Thymus (tissue), 11 donors: Measurements from ENCODE around the gene ASAP2. TPM values are rescaled to one million over a fixed set of nuclear protein-coding genes. Genes with fewer than 3 reads are reported as not detected.

ENCODE experiments used
- DNase-seq, 9 donors: peaks; one replicate each; pipeline ENCODE4 v3.0.0-alpha.2; 2013; ENCODE audit warnings: low spot score in 9 of 9, low read depth in 6 of 9, missing footprints in 1 of 9
- H3K27ac ChIP-seq, 2 donors: one replicate each; pipeline ENCODE4 v1.5.1; 2013; ENCODE audit warnings: control low read depth in 1 of 2, low read depth in 1 of 2, low read length in 1 of 2, mild to moderate bottlenecking in 1 of 2, moderate library complexity in 1 of 2
- H3K27me3 ChIP-seq, 2 donors: one replicate each; pipeline ENCODE4 v1.5.1; 2013; ENCODE audit warnings: low read length in 1 of 2; ENCODE audit not compliant: control insufficient read depth in 2 of 2, insufficient read depth in 1 of 2
- H3K36me3 ChIP-seq, 2 donors: one replicate each; pipeline ENCODE4 v1.5.1; 2013; ENCODE audit warnings: low read length in 1 of 2, mild to moderate bottlenecking in 1 of 2, moderate library complexity in 1 of 2; ENCODE audit not compliant: control insufficient read depth in 2 of 2, insufficient read depth in 2 of 2
- H3K4me1 ChIP-seq, 2 donors: one replicate each; pipeline ENCODE4 v1.5.1; 2013; ENCODE audit warnings: low read length in 2 of 2; ENCODE audit not compliant: control insufficient read depth in 2 of 2, insufficient read depth in 2 of 2
- H3K4me3 ChIP-seq, 2 donors: one replicate each; pipeline ENCODE4 v1.5.1; 2013; ENCODE audit warnings: low read length in 2 of 2, control low read depth in 1 of 2, mild to moderate bottlenecking in 1 of 2
- H3K9me3 ChIP-seq, 2 donors: one replicate each; pipeline ENCODE4 v1.5.1; 2013; ENCODE audit warnings: low read length in 1 of 2, mild to moderate bottlenecking in 1 of 2; ENCODE audit not compliant: control insufficient read depth in 2 of 2, insufficient read depth in 1 of 2
- WGBS: extraction: QIAGEN DNeasy Blood & Tissue Kit; methylation state at CpG from one replicate; pipeline ENCODE4 v1.1.7; 2013; 5-methylcytosine and 5-hydroxymethylcytosine counted together
- polyA plus RNA-seq: library from polyadenylated mRNA; stranded (reverse); fragments of 200-250 nt; gene quantifications from one replicate; pipeline ENCODE4 v1.2.3, GENCODE V29; 2013
- total RNA-seq: library from RNA; stranded (reverse); fragments of 120-200 nt; gene quantifications from one replicate; pipeline ENCODE4 v1.2.4, GENCODE V29; 2013
- donor health status: healthy.

The ASAP2 gene
- total and polyA plus RNA-seq, 2 donors, result 3.3 to 6.7 TPM

DNA sequence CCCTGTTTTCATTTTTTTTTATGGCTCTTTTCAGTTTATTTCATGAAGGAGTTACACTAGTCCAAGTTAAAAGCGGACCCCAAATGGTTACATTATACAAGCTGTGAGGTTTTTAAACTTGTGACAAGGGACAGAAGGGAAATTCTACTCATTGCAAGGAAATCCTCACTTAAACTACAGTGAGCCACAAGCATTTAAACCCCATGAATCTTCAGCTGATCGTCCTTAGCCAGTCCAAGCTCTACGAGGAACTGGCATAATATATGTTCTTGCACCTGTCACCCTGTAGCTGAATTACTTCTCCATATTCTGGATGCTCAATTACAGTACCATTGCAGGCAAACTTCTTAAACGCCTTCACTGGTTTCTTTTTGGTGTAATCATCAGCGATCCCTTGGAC, 64.5 kb downstream of the ASAP2 start:
- no peak for DNase-seq
- no peaks in the 10 kb centered on the region for H3K27me3 ChIP-seq

GRCh38 chr2:9271691-9272090, 65.1 kb downstream of the ASAP2 start:
- Histone ChIP-seq H3K9me3 (no peaks in the 10 kb centered on the region), H3K36me3 (no peaks in the 10 kb centered on the region), H3K27me3 (no peaks in the 10 kb centered on the region), H3K4me1 (no peaks in the 10 kb centered on the region), H3K27ac (no peak overlapping the region), H3K4me3 (no peak overlapping the region)
- WGBS, result 97% methylated on average over 5 of the region's 5 CpGs
- DNase-seq, result no peak

More for the DNA sequence above, 64.5 kb downstream of the ASAP2 start:
- Histone ChIP-seq H3K9me3 (no peaks in the 10 kb centered on the region), H3K27ac (no peak overlapping the region), H3K36me3 (no peaks in the 10 kb centered on the region), H3K4me3 (no peak overlapping the region), H3K4me1 (no peaks in the 10 kb centered on the region)
- WGBS, result 65% methylated on average over 5 of the region's 5 CpGs

DNA sequence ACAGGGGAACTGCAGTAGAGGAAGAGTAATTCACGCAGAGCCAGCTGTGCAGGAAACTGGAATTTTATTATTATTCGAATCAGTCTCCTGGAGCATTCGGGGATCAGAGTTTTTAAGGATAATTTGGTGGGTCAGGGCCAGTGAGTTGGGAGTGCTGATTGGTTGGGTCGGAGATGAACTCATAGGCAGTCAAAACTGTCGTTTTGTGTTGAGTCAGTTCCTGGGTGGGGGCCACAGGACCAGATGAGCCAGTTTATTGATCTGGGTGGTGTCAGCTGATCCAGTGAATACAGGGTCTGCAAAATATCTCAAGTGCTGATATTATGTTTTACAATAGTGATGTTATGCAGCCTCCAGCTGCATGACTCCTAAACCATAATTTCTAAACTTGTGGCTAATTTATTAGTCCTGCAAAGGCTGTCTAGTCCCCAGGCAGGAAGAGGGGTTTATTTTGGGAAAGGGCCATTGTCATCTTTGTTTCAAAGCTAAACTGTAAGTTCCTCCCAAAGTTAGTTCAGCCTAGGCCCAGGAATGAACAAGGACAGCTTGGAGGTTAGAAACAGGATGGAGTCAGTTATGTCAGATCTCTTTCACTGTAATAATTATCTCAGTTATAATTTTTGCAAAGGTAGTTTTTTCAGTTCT, 67.0 kb downstream of the ASAP2 start:
- no peak for DNase-seq
- H3K36me3 ChIP-seq, result no peaks in the 10 kb centered on the region
- H3K4me1 ChIP-seq, result no peaks in the 10 kb centered on the region
- no peak overlapping the region for H3K27ac ChIP-seq
- H3K9me3 ChIP-seq, result no peaks in the 10 kb centered on the region
- H3K27me3 ChIP-seq, result no peaks in the 10 kb centered on the region
- H3K4me3 ChIP-seq, result no peak overlapping the region
- 97% methylated on average over 5 of the region's 5 CpGs for WGBS

- Histone ChIP-seq H3K9me3 (no peaks in the 10 kb centered on the region), H3K4me1 (no peaks in the 10 kb centered on the region), H3K27ac (no peak overlapping the region), H3K36me3 (no peaks in the 10 kb centered on the region), H3K27me3 (no peaks in the 10 kb centered on the region), H3K4me3 (no peak overlapping the region)
- no peak for DNase-seq
- WGBS, result 90% methylated on average over 5 of the region's 5 CpGs
Observed at GRCh38 chr2:9274701-9275343, 68.2 kb downstream of the ASAP2 start.

- no peak overlapping the region for H3K27ac ChIP-seq
- WGBS, result 92% methylated on average over 3 of the region's 3 CpGs
- H3K9me3 ChIP-seq, result no peaks in the 10 kb centered on the region
- no peaks in the 10 kb centered on the region for H3K36me3 ChIP-seq
- no peaks in the 10 kb centered on the region for H3K27me3 ChIP-seq
- no peak overlapping the region for H3K4me3 ChIP-seq
- no peaks in the 10 kb centered on the region for H3K4me1 ChIP-seq
- no peak for DNase-seq
Observed at GRCh38 chr2:9275399-9275798, 68.8 kb downstream of the ASAP2 start.

GRCh38 chr2:9276074-9276473, 69.5 kb downstream of the ASAP2 start:
- H3K27ac ChIP-seq, result no peak overlapping the region
- no peaks in the 10 kb centered on the region for H3K9me3 ChIP-seq
- H3K36me3 ChIP-seq, result no peaks in the 10 kb centered on the region
- H3K4me3 ChIP-seq, result no peak overlapping the region
- DNase-seq, result no peak
- H3K27me3 ChIP-seq, result no peaks in the 10 kb centered on the region
- no peaks in the 10 kb centered on the region for H3K4me1 ChIP-seq
- 95% methylated on average over 2 of the region's 2 CpGs for WGBS

- no peaks in the 10 kb centered on the region for H3K36me3 ChIP-seq
- H3K27me3 ChIP-seq, result no peaks in the 10 kb centered on the region
- no peak overlapping the region for H3K27ac ChIP-seq
- no peak for DNase-seq
- H3K4me3 ChIP-seq, result no peak overlapping the region
- H3K4me1 ChIP-seq, result no peaks in the 10 kb centered on the region
- no peaks in the 10 kb centered on the region for H3K9me3 ChIP-seq
- 96% methylated on average over 9 of the region's 9 CpGs for WGBS
Observed at GRCh38 chr2:9276901-9277451, 70.4 kb downstream of the ASAP2 start.

DNA sequence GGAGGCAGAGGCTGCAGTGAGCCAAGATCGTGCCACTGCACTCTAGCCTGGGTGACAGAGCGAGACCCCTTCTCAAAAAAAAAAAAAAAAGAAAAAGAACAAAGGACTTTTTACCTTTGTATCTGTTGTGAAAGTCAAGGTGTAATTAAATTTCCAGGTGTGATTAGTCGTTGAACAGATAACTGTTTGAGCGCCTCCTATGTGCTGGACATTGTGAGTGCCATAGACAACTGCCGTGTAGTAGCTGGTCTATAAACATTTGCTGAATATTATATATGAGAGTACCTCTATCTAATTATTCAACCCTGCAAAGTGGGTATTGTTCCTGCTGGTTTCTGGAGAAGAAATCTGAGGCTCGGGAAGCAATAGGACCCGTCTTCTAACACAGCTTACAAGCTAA, 71.8 kb downstream of the ASAP2 start:
- WGBS, result 94% methylated on average over 7 of the region's 7 CpGs
- no peak overlapping the region for H3K4me3 ChIP-seq
- no peaks in the 10 kb centered on the region for H3K9me3 ChIP-seq
- H3K27ac ChIP-seq, result no peak overlapping the region
- no peaks in the 10 kb centered on the region for H3K27me3 ChIP-seq
- H3K4me1 ChIP-seq, result no peaks in the 10 kb centered on the region
- DNase-seq, result no peak
- H3K36me3 ChIP-seq, result no peaks in the 10 kb centered on the region

DNA sequence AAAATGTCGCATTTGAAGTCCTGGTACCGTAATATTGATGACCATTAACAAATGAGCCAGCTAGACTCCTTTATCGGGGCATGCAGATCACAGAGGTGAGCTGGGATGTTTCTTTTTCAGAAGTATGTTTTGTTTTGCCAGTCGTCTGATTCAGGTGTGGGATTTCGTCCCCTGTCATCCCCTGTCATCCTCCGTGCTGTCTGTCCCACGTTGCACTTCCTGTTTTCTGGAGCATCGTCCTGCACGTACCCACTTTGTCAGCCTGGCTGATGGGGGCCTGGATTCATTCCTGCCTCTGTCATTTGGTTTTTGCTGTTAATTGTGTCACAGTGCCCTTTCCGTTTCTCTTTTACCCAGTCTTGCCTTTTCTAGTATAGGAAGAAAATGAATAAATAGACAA, 72.8 kb downstream of the ASAP2 start:
- H3K36me3 ChIP-seq, result no peaks in the 10 kb centered on the region
- no peak overlapping the region for H3K4me3 ChIP-seq
- no peaks in the 10 kb centered on the region for H3K4me1 ChIP-seq
- 92% methylated on average over 10 of the region's 10 CpGs for WGBS
- no peaks in the 10 kb centered on the region for H3K9me3 ChIP-seq
- no peak overlapping the region for H3K27ac ChIP-seq
- no peaks in the 10 kb centered on the region for H3K27me3 ChIP-seq
- DNase-seq, result no peak
